Stimulated activated CD4-positive, alpha-beta T cell treated with anti-CD3 and anti-CD28 coated beads, Interleukin-2, amount 100 ng/mL, for 4 hours (primary cell): ENCODE measurements around the gene C13orf46.
A peak's percentile ranks its signal among the peaks of the same experiment; 100 is the strongest.

ENCODE experiments used
- DNase-seq: peaks from one replicate; pipeline ENCODE4 v3.0.0-alpha.2; 2020; ENCODE audit warnings: low read depth

Gene C13orf46

DNA sequence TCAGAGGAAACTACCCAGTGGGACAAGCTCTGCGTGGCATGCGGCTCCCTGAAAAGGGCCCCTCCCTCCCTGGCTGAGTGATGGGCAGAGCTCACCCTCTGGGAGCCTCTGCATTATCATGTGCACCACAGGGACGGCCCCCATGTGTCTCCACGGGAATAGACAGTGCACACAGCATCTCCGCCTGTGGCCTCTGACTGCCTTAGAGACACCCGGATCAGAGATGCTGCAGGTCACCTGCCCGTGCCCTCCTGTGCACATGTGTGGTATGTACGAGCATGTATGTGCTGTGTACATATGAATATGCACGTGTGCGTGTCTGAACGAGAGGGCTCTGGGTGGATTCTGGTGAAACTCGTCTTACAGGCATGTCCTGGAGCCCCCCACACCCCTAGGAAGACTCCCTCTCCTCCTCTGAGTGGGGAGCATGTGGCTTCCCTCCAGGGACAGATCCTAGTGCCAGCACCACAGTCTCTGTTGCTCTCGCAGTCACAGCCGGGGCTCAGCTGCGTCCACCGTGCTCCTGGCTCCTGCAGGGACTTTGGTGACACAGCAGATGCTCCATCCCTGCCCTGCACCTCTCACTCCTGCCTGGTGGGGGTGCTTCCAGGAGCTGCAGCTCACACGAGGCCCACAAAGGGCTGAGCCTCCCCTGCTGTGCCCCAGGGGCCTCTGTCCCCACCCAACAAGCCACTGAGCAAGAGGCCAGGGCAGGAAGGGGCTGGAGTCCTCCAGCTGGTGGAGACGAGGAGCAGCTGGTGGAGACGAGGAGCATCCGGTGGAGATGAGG lies 19.6 kb downstream of the C13orf46 start:
- DNase-seq: no peak

DNA sequence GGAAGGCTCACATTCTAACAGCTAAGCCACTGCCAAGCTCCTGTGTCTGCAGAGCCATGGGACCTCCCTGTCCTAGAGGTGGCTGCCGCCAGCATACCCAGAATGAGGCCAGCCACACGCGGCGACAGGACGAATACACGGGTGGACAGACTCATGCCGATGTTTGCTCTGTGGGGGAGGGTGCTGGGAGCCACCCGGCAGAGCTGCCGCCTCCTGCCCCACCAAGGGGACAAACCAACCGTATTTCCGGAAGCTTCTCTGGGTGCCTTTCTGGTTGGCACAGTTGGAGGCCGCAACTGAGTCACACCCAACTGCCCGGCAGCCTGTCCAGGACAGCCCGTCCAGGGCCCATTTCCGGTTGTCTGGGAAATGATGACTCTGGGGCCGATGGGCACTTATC lies 20.3 kb downstream of the C13orf46 start:
- no peak for DNase-seq

DNA sequence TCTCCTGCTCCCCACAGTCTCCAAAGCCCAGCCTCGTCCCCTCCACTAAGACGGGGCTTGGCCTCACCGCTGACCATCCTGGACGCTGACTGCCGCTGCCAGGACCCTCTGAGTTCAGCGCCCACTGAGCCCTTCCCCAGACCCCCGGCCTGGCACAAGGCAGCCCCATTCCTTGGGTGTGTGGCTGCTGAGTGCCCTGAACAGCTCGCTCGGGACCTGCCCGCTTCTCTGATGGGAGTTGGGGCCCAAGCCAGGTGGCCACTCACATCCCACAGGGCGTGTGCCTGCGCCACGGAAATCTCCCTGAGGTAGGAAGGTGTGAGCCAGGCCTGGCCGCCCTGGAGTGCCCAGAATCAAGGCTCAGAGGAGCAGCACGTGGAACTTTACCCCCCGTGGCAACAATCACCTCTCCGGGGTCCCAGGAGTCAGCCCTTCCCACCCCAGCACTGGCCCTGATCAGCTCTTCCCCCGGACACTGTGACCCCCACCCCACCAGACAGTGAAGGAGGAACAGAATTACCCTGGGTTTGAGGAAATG lies 20.8 kb downstream of the C13orf46 start:
- no peak for DNase-seq

DNA sequence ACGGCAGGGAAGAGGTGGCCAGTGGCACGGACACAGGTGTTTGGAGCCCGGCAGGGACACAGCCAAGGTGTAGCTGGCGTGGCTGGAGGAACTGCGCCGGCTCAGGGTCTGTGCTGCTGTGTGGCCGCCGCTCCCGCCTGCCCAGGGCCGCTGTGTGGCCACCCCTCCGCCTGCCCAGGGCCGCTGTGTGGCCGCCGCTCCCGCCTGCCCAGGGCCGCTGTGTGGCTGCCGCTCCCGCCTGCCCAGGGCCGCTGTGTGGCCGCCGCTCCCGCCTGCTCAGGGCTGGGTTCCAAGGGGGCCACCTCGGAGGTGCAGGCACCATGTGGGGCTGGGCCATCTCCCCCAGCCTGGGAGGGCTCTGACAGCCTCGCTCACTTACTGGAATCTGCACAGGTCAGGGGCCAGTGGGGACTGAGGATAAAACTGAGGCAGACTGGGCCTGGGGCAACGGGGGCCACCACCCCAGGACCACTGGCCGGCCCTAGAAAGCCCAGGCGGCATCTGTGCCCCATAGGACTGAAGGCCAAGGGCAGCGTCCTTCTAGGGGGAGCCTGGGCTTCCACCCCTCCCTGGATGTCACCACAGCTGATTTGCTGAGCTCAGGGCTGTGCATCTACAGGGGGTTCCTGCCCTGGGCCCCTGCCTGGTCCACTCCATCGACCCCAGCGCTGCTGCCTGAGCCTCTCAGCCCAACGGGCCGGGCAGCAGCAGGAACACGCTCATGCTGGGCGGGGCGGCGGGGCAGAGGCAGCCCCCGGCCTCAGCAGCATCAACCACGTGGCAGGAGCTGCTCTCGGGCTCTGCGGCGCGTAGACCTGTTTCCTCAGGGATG lies 21.5 kb downstream of the C13orf46 start:
- no peak for DNase-seq

DNA sequence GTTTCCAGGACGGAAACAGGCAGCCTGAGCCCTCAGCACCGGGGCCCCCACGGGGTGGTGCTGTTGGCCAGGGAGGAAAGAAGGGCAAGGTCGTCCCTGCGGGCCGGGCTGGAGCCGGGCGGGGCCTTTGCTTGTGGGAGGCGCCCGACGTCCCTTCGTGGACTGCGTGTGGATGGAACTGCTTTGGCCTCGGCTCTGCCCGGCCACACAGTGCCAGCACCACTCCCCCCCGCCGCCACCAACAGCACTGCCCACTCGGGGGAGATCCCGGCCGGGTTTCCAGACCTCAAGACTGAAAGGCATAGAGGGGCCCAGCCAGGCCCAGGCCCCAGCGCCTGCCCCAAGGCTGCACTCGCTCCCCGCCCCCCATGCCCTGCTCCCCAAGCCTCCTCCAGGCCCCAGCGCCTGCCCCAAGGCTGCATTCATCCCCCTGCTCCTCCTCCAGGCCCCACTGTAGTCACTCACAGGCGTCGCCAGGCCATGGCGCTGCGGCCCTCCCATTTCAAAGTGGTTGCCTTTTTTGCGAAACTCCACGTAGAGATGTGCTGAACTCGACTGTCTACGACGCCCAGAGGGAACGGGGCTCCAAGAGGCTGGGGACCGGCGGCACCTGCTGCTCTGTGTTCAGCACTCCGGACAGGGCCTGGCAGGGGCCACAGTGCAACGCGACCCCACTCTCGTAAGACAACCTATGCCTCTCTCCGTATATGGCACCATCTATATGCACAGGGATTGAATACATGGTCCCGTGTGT lies 22.5 kb downstream of the C13orf46 start:
- peak; percentile 16 for DNase-seq

DNA sequence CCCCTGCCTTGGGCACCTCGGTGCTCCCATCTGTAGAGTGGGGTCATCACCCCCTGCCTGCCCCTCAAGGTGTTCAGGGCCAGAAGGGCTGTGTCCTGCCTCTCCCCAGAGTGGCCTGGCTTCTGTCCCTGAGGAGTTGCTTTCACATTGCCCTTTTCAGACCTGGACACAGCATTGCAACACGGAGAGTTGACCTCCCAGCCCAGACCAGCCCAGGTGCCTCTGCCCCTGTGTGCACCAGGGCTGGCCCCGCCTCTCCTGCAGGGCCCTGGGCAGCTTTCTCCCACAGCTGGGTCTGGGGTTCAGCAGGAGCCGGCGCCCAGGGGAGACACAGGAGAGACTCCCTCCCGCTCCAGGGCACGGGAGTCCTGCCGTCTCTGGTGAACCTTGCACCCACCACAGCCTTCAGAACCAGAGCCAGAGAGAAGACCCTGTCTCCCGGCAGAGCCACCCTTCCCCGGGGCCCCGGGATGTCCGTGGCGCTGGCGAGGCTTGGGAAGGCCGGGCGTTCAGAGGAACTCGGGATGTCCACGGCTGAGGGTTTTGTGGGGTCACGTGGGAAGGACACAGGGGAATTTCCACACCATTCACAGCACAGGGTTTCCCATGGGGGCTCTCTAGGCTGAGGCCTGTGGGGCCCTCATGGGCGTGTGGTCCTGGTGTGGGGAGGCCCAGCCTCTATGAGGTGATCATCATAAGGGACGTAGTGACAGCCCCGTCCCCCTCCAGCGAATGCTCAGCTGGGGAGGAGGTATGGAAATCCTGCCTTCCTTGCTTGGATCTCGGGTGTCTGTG lies 23.2 kb downstream of the C13orf46 start:
- no peak for DNase-seq

DNA sequence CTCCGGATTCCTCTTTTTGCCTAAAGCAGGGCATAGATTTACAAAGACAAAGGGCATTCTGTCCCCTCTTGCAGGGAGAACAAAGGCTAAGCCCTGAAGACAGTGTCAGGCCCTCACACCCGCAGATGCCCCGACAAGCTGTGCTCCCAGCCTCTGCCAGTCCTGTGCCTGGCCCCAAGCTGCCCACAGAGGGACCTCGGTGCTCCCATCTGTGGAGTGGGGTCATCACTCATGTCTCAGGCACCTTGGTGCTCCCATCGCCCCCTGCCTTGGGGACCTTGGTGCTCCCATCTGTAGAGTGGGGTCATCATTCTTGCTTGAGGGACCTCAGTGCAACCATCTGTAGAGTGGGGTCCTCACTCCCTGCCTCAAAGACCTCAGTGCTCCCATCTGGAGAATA lies 24.3 kb downstream of the C13orf46 start:
- no peak for DNase-seq

DNA sequence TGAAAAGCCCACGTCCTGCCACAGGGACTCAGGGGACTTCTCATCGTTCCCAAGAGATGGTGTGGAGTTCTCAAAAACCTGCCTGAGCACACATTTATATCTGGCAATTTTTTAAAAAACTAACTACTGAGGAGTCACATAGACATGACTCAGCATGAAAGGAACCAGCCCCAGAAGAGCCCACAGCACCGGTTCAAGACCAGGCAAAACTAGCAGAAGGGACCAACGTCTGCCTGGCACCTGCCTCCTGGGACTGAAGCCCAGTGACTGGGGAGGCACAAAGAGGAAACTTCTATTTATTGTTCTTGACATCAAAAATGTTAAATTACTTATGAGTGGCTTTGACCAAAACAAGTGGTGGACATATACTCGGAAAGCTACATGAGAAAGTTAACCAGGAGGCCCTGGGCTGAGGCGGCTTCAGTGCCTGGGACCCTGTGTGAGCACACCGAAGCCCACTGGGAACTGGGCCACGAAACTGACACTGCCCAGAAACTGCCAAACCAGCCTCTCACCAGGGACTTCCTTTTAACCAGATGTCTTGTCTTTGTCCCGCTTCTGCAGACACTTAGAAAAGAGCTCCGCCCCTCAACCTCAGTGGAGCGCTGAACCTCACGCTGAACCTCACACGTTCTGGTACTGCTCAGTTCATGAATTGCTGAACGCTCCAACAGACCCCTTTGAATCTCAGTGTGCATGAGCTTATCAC lies 25.7 kb downstream of the C13orf46 start:
- DNase-seq: no peak

DNA sequence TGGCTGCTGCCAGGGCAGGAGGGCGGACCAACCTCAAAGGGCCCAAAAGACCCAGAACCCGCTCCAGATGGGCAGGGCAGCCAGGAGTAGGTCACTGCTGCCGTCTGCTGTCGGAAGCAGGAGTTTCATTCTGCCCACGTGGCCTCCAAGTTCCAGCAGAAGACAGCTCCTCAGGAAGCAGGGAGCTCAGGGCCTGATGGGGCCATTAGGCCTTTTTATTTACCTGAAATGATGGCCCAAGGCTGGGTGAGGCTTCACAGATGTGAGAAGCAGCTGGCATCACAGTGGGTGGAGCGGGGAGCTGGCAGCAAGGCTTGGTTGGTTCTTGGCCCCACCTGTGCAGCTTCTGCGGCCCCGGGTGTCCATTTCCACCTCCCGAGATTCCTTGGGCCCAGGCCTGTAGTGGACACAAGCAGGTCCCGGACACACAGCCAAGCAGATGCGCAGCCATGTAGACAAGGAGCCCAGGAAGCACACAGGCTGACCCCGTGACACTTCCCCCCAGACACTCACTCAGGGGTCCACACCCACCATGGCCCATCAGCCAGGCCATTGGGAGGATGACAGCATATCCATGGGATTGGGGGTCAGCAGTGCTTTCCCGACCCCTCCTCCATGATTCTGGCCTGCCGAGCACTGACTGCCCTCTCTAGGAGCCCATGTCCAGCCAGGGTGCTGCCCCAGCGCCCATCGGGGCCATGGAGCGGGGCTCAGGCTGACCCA lies 26.4 kb downstream of the C13orf46 start:
- no peak for DNase-seq

DNA sequence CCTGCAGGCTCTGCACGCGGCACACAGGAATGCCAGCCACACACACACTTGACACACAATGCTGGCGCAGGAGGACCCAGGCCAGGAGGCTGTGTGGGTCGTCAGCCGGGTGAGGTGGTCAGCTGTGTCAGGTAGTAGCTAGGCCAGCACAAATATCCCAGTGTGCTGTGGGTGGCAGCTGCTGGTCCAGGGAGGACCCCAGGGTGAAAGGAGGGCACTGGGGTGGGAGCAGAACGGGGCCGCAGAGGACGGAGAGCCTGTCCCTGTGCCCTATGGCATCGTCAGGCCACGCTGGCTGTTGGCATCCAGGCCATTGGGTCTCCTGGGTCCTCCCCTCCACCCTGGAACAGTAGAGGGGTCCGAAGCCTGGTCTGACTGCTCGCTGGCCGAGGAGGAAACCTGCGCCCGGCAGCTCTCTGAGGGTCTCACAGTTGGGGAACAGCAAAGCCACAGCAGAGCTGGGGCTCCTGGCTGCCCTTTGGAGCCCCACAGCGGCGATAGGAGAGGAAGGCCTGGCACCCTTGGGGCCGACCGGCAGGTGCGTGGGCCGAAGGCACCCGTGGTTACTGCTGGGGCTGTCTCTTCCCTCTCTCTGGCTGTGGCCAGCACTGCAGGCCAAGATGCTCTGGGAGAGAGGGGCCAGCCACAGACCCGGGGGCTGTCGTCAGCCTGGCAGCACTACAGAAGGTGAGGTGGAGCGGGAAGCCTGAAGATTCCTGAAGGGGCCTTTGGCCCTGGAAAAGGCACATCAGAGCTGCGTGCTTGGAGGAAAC lies 27.3 kb downstream of the C13orf46 start:
- no peak for DNase-seq

DNA sequence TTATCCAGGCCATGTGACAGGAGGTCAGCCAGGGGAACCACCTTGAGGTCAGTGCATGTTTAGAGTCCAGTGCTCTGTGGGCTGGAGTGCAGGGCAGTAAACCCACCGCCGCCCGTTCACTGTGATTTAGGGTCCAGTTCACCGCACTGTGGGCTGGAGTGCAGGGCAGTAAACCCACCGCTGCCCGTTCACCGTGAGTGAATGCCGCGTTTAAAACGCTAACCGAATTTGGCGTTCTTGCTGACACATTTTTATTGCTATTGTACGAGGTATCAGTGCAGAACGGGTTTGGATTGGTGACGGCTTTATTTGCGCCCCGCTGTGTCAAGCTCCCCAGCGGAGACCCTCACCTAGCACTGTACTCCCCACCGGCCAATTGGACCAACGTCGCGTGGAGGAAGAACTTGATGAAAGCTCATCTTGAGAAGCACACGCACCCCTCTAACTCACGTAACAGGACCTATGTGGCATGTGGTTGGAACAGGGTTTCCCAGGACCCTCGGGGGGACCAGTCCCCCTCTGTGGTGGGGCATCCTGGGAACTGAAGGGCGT lies 27.9 kb downstream of the C13orf46 start:
- DNase-seq: no peak

DNA sequence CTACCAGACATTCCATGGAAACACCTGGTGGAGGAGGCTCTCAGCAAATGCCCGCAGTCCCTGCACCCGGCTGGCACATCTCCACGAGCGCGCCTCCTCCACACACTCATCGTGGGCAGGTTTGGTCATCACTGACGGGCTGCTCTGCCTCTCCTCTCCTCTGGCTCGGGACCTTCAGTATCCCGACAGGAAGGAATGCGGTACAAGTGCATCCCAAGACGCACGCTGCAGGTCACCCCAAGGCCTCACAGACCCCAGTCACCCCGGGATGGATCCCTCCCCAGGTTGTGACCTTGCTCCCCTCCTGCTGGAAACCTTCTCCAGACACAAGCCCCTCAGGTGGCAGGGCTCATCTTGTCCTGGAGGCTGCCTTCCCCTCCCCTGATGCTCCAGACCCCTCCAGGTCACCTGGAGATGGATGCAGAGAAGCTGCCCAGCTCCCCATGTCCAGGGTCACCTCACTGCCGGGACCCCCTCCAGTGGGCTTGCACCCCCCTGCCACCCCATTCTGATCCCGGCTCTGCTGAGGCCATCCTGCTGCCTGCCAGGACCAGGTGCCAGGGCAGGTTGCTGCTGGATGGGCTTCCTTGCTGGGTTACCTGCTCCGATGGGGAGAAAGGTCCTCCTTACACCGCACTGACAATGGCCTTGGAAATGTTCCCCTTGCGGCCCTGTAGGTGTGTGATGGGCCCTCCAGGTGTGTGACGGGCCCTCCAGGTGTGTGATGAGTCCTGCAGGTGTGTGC lies 29.9 kb downstream of the C13orf46 start:
- no peak for DNase-seq

DNA sequence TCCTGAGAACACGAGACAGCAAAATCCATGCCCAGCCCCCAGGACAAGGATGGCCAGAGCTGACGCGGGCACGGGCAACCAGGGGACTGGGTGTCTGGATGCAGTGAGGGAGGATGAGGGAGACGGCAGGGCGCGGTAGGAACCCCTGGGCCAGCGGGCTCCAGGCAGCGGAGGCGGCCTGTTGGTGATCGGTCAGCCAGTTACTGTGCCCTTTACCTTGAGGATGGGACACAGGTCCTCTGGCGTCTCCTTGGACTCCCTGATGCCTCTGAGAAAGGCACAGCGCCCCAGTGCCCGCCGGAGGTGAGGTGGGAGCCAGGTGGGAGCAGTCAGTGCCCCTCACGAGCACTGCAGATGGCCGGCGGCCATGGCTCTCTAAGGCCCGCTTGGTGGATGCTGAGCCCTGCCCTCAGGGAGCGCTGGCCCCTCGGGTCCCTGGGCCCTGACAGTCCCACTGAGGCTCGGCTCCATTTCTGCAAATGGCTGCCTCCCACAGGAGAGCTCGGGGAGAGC lies 31.2 kb downstream of the C13orf46 start:
- DNase-seq: no peak

DNA sequence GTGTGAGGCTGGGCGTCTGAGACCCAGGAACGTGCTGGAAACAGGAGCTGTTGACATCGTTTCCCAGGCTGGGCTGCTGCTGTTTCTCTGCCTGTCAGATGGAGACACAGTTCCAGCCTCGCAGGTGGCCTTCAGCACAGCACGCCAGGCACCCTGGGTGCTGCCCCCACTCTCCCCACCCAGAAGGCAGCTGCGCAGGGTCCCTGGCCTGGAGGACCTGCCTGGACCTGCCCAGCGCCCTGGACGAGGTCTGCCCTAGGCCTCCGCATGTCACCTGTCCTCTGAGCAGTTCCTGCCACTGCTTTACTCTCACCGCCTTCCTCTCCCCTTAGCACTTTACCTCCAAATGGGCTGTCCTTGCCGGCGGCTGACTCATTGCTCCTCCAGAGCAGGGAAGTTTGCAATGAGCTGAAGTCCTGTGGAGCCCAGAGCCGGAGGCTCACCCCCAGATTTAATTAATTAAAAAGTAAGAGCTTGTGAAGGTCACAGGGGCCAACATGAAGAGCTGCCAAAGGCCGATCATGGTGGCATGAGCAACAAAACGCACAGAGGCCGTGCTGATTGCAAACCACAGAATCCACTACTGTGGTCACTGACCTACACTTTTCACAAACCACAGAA lies 32.2 kb downstream of the C13orf46 start:
- no peak for DNase-seq

DNA sequence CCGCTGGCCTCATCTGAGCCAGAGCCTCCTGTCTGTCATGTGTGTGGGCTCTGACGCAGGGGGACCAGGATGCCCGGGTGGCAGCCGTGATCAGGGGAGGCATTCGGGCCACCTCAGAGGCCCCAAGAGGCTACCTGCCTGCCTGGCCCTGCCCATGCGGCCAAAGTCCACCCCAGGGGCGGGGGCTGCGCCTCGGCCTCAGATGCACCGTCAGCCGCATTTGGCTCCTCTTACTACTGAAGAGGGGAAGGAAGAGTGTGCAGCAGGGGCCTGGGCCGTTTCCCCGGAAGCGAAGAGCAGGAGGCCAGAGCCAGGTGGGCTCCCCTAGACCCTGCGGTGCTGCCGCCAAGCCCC lies 34.0 kb downstream of the C13orf46 start:
- DNase-seq: no peak

DNA sequence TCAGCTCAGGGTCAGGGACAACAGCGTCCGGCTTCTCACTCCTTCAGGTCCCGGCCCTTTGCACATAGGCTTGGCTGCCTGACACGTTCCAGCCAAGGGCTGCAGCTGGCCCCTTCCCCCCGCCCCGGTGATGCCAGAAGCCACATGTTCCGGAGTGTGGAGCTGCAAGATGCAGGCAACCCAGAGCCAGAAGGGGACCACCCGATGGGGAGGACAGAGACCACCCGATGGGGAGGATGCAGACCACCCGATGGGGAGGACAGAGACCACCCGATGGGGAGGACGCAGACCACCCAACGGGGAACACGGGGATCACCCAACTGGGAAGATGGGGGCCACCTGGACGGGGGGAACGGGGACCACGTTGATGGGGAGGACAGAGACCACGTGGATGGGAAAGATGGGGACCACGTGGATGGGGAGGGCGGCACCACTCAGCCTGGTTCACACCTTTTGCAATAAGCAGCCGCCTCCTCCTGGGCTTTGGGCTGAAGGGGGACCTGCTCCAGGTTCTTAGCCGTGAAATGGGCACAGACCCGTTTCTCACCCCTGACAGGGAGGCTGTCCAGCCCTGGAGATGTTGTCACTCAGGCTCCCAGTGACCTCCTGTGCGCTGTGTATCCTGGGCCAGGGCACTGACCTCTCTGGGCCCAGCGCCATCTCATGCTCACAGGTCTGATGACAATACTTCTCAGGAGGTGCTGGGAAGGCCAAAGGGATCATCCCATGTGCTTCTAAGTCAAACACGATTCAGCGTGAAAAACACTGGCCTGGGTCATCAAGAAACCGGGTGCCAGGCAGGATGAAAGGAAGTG lies 34.5 kb downstream of the C13orf46 start:
- DNase-seq: no peak

DNA sequence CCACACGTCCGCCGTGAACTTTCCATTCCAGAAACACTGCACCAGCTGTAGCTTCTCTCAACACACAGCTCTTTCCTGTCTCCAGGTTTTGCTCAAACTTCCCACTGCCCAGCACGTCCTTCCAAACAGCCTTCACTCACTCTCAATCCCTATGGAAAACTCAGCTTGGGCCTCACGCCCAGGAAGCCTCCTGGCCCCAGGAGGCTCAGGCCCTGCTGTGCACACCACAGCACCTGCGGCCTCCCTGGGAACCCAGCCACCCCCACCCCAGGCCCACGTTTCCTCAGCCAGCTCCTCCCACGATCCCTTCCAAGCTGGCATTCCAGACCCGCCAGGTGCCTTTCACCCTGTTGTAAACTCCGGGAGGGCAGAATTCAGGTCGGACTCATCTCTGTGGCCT lies 35.2 kb downstream of the C13orf46 start:
- no peak for DNase-seq
